HCT116 (cell line): ENCODE measurements around the gene SIRPD. TPM values are rescaled to one million over a fixed set of nuclear protein-coding genes. Genes with fewer than 3 reads are reported as not detected.

Source experiments
- ATAC-seq: fragments of 200-7000 bp; cut with Tn5 transposase; 2 replicates; pipeline ENCODE4 v1.9.1; 2020; ENCODE audit warnings: mild to moderate bottlenecking, moderate library complexity
- BruUV-seq: library from RNA; stranded (reverse); fragments of 400-500 nt; replicated peaks from 2 replicates; lab custom pipeline; 2021; lab: Mats Ljungman, UMichigan
- CTCF ChIA-PET: fragments of 300-600 bp; sonication (Branson Sonifier 250); formaldehyde crosslinking; loops from one replicate; lab custom pipeline; 2021; ENCODE audit warnings: antibody characterized with exemption; lab: Charles Lee
- POLR2A ChIA-PET: fragments of 300-600, 350-600 bp; sonication (Branson Sonifier 250); formaldehyde crosslinking; loops from one replicate; lab custom pipeline; 2021; ENCODE audit warnings: antibody characterized with exemption; lab: Charles Lee
- RAD21 ChIA-PET, 2 experiments: fragments of 300-600 bp; sonication (Branson Sonifier 250); formaldehyde crosslinking; loops; one replicate each; lab custom pipeline; 2023; ENCODE audit warnings: low total read pairs in 2 of 2; ENCODE audit not compliant: uncharacterized antibody in 2 of 2, unreplicated experiment in 2 of 2, low non-redundant PET in 1 of 2; lab: Charles Lee
- DNase-seq: peaks from one replicate; pipeline ENCODE4 v3.0.0-alpha.2; 2010; ENCODE audit warnings: low read depth, low spot score
- H2AFZ ChIP-seq: fragments of 200-600 bp; shearing (Covaris generic), sonication (generic); 2 replicates; pipeline ENCODE4 v1.6.1; 2017; ENCODE audit warnings: low read depth, mixed run types, mixed read lengths, antibody characterized with exemption, low read length; ENCODE audit not compliant: poor library complexity, severe bottlenecking
- H3K27ac ChIP-seq: 2 replicates; pipeline ENCODE4 v1.5.1; 2012; ENCODE audit warnings: low read depth, low read length
- H3K27me3 ChIP-seq: fragments of 200-600 bp; sonication (generic); 2 replicates; pipeline ENCODE4 v1.6.1; 2016; ENCODE audit warnings: mixed run types, low read length, mixed read lengths; ENCODE audit not compliant: insufficient read depth
- H3K36me3 ChIP-seq, 2 experiments: fragments of 200-500 bp in 1 of 2; fragments of 200-600 bp in 1 of 2; sonication (Bioruptor generic) in 1 of 2; sonication (generic) in 1 of 2; 2 replicates each; pipeline versions ENCODE4 v1.5.1 to v1.6.1; 2014 to 2016; ENCODE audit warnings: low read length in 2 of 2, inconsistent platforms in 1 of 2, mixed read lengths in 1 of 2, mixed run types in 1 of 2; ENCODE audit not compliant: insufficient read depth in 2 of 2, control insufficient read depth in 1 of 2
- H3K4me1 ChIP-seq, 2 experiments: fragments of 200-600 bp in 1 of 2; sonication (generic) in 1 of 2; 2 replicates each; pipeline versions ENCODE4 v1.5.1 to v1.6.1; 2012 to 2017; ENCODE audit warnings: low read length in 2 of 2, inconsistent platforms in 1 of 2, mild to moderate bottlenecking in 1 of 2, mixed read lengths in 1 of 2, mixed run types in 1 of 2, moderate library complexity in 1 of 2; ENCODE audit not compliant: insufficient read depth in 2 of 2, control insufficient read depth in 1 of 2
- H3K4me2 ChIP-seq: fragments of 200-600 bp; sonication (generic); 2 replicates; pipeline ENCODE4 v1.6.1; 2017; ENCODE audit warnings: mixed run types, low read length, mixed read lengths
- H3K4me3 ChIP-seq, 2 experiments: fragments of 200-600 bp in 1 of 2; sonication (generic) in 1 of 2; replicated peaks in 1 of 2; 2 replicates each; pipeline ENCODE4 v1.5.1; 2011 to 2016; ENCODE audit warnings: low read length in 2 of 2, control low read depth in 1 of 2, low read depth in 1 of 2, mild to moderate bottlenecking in 1 of 2, mixed read lengths in 1 of 2, mixed run types in 1 of 2
- H3K79me2 ChIP-seq: fragments of 200-600 bp; sonication (generic); 2 replicates; pipeline ENCODE4 v1.6.1; 2017; ENCODE audit warnings: mild to moderate bottlenecking, mixed run types, low read length, moderate library complexity, mixed read lengths; ENCODE audit not compliant: insufficient read depth
- H3K9ac ChIP-seq: fragments of 200-600 bp; sonication (generic); 2 replicates; pipeline ENCODE4 v1.6.1; 2016; ENCODE audit warnings: low read length, mixed read lengths
- H3K9me2 ChIP-seq: fragments of 200-600 bp; sonication (generic), shearing (Covaris generic); 2 replicates; pipeline ENCODE4 v1.6.1; 2017; ENCODE audit warnings: mixed run types, mild to moderate bottlenecking, moderate library complexity; ENCODE audit not compliant: insufficient read depth
- H3K9me3 ChIP-seq, 2 experiments: fragments of 200-500 bp in 1 of 2; fragments of 200-600 bp in 1 of 2; sonication (Bioruptor generic) in 1 of 2; sonication (generic) in 1 of 2; 2 replicates each; pipeline ENCODE4 v1.6.1; 2014 to 2017; ENCODE audit warnings: low read length in 2 of 2, mixed read lengths in 2 of 2, inconsistent platforms in 1 of 2, low read depth in 1 of 2, mild to moderate bottlenecking in 1 of 2, mixed run types in 1 of 2, moderate library complexity in 1 of 2; ENCODE audit not compliant: control insufficient read depth in 1 of 2, insufficient read depth in 1 of 2
- H4K20me1 ChIP-seq: fragments of 200-600 bp; sonication (generic), shearing (Covaris generic); 2 replicates; pipeline ENCODE4 v1.6.1; 2017; ENCODE audit warnings: mixed run types, mild to moderate bottlenecking, moderate library complexity; ENCODE audit not compliant: insufficient read depth
- CBX3 ChIP-seq: IDR thresholded peaks from 2 replicates; pipeline ENCODE4 v1.6.1; 2012; ENCODE audit warnings: low read depth
- CEBPB ChIP-seq: IDR thresholded peaks from 2 replicates; pipeline ENCODE4 v1.6.1; 2012; ENCODE audit warnings: low read depth
- EZH2 ChIP-seq: fragments of 200-600 bp; sonication (generic); IDR thresholded peaks from 2 replicates; pipeline ENCODE4 v1.6.1; 2017; ENCODE audit warnings: antibody characterized with exemption, mixed run types
- EZH2phosphoT487 ChIP-seq: fragments of 200-600 bp; IDR thresholded peaks from 2 replicates; pipeline ENCODE4 v1.6.1; 2018; ENCODE audit warnings: antibody characterized with exemption, borderline replicate concordance
- JUND ChIP-seq: IDR thresholded peaks from 2 replicates; pipeline ENCODE4 v1.6.1; 2012
- POLR2A ChIP-seq: IDR thresholded peaks from 2 replicates; pipeline ENCODE4 v1.7.0; 2011; ENCODE audit warnings: borderline replicate concordance; ENCODE audit not compliant: insufficient read depth, insufficient read length; ENCODE audit errors: extremely low read depth
- RAD21 ChIP-seq: IDR thresholded peaks from 2 replicates; pipeline ENCODE4 v1.6.1; 2012; ENCODE audit warnings: low read depth, mild to moderate bottlenecking
- SIN3A ChIP-seq: IDR thresholded peaks from 2 replicates; pipeline ENCODE4 v1.6.1; 2012; ENCODE audit warnings: low read depth
- SP1 ChIP-seq: IDR thresholded peaks from 2 replicates; pipeline ENCODE4 v1.6.1; 2012; ENCODE audit warnings: low read depth
- SRF ChIP-seq: IDR thresholded peaks from 2 replicates; pipeline ENCODE4 v1.6.1; 2012; ENCODE audit warnings: low read depth
- YY1 ChIP-seq: IDR thresholded peaks from 2 replicates; pipeline ENCODE4 v1.6.1; 2011; ENCODE audit warnings: low read length, low read depth, moderate library complexity, mild to moderate bottlenecking; ENCODE audit not compliant: insufficient replicate concordance; ENCODE audit errors: extremely low read depth
- ZNF274 ChIP-seq: fragments of 200-500 bp; sonication (Bioruptor generic); IDR thresholded peaks from 2 replicates; pipeline ENCODE4 v1.6.1; 2014; ENCODE audit warnings: mild to moderate bottlenecking, low read depth, low read length, inconsistent platforms
- intact Hi-C: fragments of 100-400 bp; cut with micrococcal nuclease; formaldehyde crosslinking; loops from 2 replicates; pipeline ENCODE4 v1.10.0; 2022
- total RNA-seq: library from RNA; stranded (reverse); gene quantifications from one replicate; pipeline ENCODE4 v1.2.1, GENCODE V29; 2021; ENCODE audit not compliant: unreplicated experiment
- TF ChIP-seq, protein P1 (sequence below), 3 experiments: fragments of 200-600 bp in 1 of 3; sonication (generic) in 1 of 3; IDR thresholded peaks in 2 of 3; conservative IDR thresholded peaks in 1 of 3; 2 replicates each; pipeline ENCODE4 v1.5.1; 2012 to 2017; ENCODE audit warnings: low read depth in 2 of 3, low read length in 2 of 3, antibody characterized with exemption in 1 of 3, borderline replicate concordance in 1 of 3, control low read depth in 1 of 3, mild to moderate bottlenecking in 1 of 3, mixed read lengths in 1 of 3, mixed run types in 1 of 3, moderate library complexity in 1 of 3; ENCODE audit not compliant: insufficient read depth in 1 of 3
- TF ChIP-seq, protein P2 (sequence below): IDR thresholded peaks from 2 replicates; pipeline ENCODE4 v1.6.1; 2012

SIRPD gene
- total RNA-seq, 1 experiment from 2014 or later: not detected

DNA sequence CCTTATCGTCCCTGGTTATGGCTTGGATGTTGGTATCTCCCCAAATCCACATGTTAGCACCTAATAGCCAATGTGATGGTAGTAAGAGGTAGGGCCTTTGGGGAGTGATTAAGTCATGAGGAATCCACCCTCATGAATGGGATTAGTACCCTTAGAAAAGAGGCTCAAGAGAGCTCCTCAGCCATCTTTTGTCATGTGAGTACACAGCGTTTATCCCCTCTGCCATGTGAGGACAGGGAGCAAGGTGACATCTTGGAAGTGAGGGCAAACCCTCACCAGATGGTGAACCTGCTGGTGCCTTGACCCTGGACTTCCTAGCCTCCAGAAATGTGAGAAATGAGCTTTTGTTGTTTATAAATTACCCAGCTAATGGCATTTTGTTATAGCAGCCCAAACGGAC, 50.2 kb downstream of the SIRPD start:
- no TSS peak for BruUV-seq
- ChIA-PET CTCF (no interaction called here), POLR2A (no interaction called here), RAD21 (no interaction called here)
- ATAC-seq (no peak), DNase-seq (no peak)
- no peaks in the 10 kb centered on the region for H4K20me1 ChIP-seq
- no peak overlapping the region for H3K27ac ChIP-seq
- no peak overlapping the region for H3K4me2 ChIP-seq
- no peaks in the 10 kb centered on the region for H3K79me2 ChIP-seq
- H3K9me2 ChIP-seq: no peaks in the 10 kb centered on the region
- H3K4me1 ChIP-seq: 0 out of 4 replicates have a peak, but pooled peaks cover 0 to 2% of the 10 kb centered on the region in 2 experiments
- no peaks in the 10 kb centered on the region for H3K9me3 ChIP-seq
- no peaks in the 10 kb centered on the region for H3K27me3 ChIP-seq
- H3K4me3 ChIP-seq: no peak overlapping the region
- intact Hi-C loops: no loop called here
- no peak for TF ChIP-seq JUND
- no peaks in the 10 kb centered on the region for H3K36me3 ChIP-seq
- H2AFZ ChIP-seq: no peak overlapping the region
- H3K9ac ChIP-seq: no peak overlapping the region

DNA sequence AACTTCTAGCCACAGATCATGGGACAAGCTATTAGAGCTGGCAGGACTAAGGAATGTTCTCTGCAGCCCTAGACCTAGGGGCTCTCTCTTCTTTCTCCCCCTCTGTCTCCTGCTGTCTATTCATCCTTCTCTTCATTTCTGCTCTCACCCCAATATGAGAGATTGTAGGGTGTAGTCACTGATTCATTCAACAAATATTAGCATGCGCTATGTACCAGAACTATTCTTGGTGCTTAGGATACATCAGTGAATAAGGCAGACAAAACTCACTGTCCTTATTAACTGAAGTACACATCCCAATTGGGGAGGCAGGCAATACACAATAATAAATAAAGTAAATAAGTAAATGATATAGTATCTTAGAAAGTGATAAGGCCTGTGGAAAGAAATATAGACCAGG, 51.6 kb downstream of the SIRPD start:
- no TSS peak for BruUV-seq
- RAD21 ChIA-PET: no interaction called here
- H3K4me1 ChIP-seq: 0 out of 4 replicates have a peak, but pooled peaks cover 0 to 2% of the 10 kb centered on the region in 2 experiments
- no peaks in the 10 kb centered on the region for H4K20me1 ChIP-seq
- no peaks in the 10 kb centered on the region for H3K36me3 ChIP-seq
- H3K4me3 ChIP-seq: no peak overlapping the region
- POLR2A ChIA-PET: no interaction called here
- no peaks in the 10 kb centered on the region for H3K79me2 ChIP-seq
- H3K9me3 ChIP-seq: no peaks in the 10 kb centered on the region
- H3K27me3 ChIP-seq: no peaks in the 10 kb centered on the region
- no peak overlapping the region for H2AFZ ChIP-seq
- no peak overlapping the region for H3K27ac ChIP-seq
- intact Hi-C loops: no loop called here
- ATAC-seq (no peak), DNase-seq (no peak)
- no peak for TF ChIP-seq RAD21
- no peak for TF ChIP-seq SIN3A
- no peak for TF ChIP-seq POLR2A
- H3K9ac ChIP-seq: no peak overlapping the region
- no peaks in the 10 kb centered on the region for H3K9me2 ChIP-seq
- CTCF ChIA-PET: no interaction called here
- no peak overlapping the region for H3K4me2 ChIP-seq

DNA sequence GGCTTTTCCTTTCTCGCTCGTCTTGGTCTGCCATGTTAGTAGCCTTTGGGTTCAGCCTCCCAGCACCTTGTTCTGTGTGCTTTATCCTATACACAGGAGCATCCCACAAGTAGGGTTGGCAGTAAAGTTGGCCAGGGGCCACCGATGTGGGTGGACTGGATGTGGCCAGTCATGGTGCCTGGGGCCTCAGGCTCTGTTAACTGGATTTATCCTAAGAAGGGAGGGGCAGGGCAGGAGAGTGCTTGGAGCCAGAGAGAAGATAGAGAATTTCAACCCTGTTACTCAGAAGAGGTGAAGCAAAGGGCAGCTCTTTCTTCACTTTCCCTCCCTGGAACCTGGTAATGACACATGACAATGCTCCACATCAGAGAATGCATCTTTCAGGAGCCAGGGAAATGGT, 52.1 kb downstream of the SIRPD start:
- no peaks in the 10 kb centered on the region for H3K27me3 ChIP-seq
- no peaks in the 10 kb centered on the region for H3K9me2 ChIP-seq
- H3K4me3 ChIP-seq: no peak overlapping the region
- intact Hi-C loops: no loop called here
- CTCF ChIA-PET: no interaction called here
- peaks cover 0 to 7% of the 10 kb centered on the region in 2 experiments; a peak in 3 of 4 replicates for H3K4me1 ChIP-seq
- H4K20me1 ChIP-seq: no peaks in the 10 kb centered on the region
- RAD21 ChIA-PET: no interaction called here
- H3K9ac ChIP-seq: no peak overlapping the region
- no peak for DNase-seq
- BruUV-seq: no TSS peak
- no peak overlapping the region for H2AFZ ChIP-seq
- TF ChIP-seq ZNF274 (no peak), EZH2 (no peak), SP1 (no peak), CBX3 (no peak), SRF (no peak), CEBPB (no peak), RAD21 (no peak), POLR2A (no peak), YY1 (no peak), EZH2phosphoT487 (no peak), JUND (no peak)
- TF ChIP-seq, protein P1, sequence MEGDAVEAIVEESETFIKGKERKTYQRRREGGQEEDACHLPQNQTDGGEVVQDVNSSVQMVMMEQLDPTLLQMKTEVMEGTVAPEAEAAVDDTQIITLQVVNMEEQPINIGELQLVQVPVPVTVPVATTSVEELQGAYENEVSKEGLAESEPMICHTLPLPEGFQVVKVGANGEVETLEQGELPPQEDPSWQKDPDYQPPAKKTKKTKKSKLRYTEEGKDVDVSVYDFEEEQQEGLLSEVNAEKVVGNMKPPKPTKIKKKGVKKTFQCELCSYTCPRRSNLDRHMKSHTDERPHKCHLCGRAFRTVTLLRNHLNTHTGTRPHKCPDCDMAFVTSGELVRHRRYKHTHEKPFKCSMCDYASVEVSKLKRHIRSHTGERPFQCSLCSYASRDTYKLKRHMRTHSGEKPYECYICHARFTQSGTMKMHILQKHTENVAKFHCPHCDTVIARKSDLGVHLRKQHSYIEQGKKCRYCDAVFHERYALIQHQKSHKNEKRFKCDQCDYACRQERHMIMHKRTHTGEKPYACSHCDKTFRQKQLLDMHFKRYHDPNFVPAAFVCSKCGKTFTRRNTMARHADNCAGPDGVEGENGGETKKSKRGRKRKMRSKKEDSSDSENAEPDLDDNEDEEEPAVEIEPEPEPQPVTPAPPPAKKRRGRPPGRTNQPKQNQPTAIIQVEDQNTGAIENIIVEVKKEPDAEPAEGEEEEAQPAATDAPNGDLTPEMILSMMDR (IDR thresholded peaks at IDR 0.05 in 2 of 3, conservative IDR thresholded peaks at IDR 0.05 in 1 of 3; ENCODE audit: borderline replicate concordance in 1 of 3, insufficient read depth in 1 of 3, low read depth in 2 of 3, low read length in 2 of 3): no peak
- TF ChIP-seq, protein P2, sequence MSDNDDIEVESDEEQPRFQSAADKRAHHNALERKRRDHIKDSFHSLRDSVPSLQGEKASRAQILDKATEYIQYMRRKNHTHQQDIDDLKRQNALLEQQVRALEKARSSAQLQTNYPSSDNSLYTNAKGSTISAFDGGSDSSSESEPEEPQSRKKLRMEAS: no peak
- H3K4me2 ChIP-seq: no peak overlapping the region
- POLR2A ChIA-PET: no interaction called here
- no peaks in the 10 kb centered on the region for H3K9me3 ChIP-seq
- H3K36me3 ChIP-seq: no peaks in the 10 kb centered on the region
- no peak for ATAC-seq
- no peak overlapping the region for H3K27ac ChIP-seq
- no peaks in the 10 kb centered on the region for H3K79me2 ChIP-seq
